GM18870 (cell line): ENCODE results near the gene RPS19.
A peak's percentile ranks its signal among the peaks of the same experiment; 100 is the strongest.
"Not testable (repeated sequence)": the region's sequence is repeated elsewhere in the genome, so short reads cannot be mapped to it uniquely, and the experiment has no call there.

Experiments used
- ATAC-seq: cut with Tn5 transposase; IDR thresholded peaks from one replicate; pipeline ENCODE4 v1.9.1; 2021; ENCODE audit warnings: moderate library complexity; ENCODE audit not compliant: unreplicated experiment

Gene RPS19

DNA sequence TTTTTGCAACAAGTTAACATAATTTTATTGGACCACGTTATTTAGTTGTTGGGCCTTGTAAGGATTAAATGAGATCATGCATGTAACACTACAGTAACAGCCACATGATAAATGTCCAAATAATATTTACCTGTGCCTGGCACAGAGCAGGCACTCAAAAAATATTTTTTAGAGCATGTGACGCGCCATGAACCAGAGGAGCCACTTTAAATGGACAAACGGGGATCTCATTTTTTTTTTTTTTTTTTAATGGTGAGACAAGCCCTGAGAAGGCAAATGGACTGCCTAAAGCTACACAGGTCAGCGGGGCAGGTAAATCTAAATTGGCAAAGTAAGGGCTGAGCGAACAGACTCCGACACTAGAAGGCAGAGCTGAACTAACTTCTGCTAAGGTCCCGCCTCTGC is 840 bp upstream of the RPS19 start:
- ATAC-seq: no peak

DNA sequence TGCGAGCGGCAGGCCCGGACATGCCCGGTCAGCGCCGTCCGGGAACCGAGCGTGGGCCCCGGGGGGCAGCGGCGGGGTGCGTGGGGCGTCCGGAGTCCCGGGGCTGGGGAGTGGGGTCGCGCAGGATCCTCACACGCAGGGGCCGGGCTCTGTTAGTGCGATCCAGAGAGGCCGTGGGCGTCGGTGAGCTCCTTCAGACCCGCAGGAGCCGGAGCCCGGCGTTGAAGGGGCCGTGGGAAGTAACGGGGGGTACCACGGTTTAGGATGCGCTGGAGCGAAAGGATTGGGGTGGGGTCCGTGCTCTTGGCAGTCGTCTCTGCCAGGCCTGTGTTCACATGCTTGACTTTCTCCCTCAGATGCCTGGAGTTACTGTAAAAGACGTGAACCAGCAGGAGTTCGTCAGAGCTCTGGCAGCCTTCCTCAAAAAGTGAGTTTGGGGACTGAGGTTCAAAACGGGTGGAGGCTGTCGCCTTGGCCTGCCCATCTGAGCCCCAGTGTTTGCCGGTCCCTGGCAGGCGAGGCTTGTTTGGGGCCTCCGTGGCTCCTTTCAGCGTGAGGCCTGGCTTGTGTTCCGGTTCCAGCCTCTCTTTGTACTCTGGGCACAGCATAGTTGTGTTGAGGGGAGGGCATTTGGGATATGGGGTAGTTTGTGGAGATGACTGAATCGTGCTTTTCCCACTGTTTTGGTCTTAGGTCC is 512 bp downstream of the RPS19 start:
- ATAC-seq: no peak

DNA sequence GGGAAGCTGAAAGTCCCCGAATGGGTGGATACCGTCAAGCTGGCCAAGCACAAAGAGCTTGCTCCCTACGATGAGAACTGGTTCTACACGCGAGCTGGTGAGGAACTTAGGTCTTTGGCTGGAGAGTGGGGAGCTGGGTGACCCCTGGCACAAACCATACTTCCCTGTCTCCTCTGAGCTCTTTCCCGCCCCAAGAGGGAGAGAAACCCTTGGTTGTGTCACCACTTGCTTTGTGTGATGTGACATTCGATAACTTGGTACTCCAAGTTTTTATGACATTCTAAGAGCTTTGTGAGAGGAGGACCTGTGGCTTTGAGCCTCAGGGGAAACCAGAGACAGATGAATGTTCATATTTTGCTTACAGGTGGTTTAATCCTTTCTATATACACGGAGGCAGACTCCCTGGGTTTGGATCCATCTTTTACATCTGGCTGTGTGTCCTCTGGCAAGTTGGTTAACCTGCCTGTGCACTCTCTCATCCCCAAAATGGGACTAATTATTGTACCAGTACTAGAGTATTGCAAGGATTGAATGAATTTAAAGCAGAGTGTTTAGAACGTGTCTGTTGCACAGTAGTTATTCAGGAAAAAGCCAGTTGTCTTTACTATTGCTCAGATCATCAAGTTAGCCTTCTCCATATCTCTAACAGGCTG is 1.2 kb downstream of the RPS19 start:
- ATAC-seq: no peak

DNA sequence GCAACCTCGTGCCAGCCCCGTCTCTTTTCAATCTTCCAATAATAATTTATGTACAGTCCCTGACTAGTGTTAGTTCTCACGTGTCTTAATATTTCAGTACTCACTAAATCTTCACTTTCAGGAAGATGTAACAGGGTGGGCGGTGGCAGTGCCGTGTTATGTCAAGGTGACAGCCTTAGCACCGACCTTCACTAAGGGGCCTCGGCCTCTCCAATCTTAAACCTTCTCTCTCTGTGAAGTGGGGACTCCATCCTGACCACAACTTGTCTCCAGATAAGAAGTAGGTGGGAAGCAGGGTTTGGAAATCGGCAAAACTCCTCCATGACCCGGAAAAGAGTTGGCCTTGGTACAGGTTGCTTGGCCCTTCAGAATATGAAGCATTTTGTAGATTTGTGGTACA is 1.8 kb downstream of the RPS19 start:
- ATAC-seq: no peak

DNA sequence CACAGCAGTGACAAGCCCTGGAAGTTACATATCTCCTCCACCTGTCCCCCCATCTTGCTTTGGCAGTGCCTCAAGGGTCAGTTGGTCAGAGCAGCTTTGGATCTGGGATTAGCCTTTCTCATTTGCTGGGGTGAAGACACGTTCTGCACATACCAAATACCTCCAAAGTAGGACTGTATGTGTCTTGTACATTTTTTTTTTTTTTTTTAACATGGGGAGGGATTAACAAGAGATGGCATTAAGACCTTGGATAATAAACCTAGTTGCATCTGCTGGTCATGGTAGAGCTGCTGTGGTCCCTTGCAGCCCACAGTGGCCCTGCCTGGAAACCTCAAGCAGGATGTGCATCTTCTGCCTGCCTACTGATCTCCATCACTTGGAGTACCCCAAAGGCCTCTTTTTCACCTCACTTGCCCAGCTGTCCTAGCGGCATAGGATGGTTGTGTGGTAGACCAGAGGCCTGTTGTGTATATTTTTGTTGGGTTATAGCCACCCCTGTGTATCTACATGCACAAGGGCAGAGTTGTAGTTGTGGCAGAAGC is 2.5 kb downstream of the RPS19 start:
- no peak for ATAC-seq

DNA sequence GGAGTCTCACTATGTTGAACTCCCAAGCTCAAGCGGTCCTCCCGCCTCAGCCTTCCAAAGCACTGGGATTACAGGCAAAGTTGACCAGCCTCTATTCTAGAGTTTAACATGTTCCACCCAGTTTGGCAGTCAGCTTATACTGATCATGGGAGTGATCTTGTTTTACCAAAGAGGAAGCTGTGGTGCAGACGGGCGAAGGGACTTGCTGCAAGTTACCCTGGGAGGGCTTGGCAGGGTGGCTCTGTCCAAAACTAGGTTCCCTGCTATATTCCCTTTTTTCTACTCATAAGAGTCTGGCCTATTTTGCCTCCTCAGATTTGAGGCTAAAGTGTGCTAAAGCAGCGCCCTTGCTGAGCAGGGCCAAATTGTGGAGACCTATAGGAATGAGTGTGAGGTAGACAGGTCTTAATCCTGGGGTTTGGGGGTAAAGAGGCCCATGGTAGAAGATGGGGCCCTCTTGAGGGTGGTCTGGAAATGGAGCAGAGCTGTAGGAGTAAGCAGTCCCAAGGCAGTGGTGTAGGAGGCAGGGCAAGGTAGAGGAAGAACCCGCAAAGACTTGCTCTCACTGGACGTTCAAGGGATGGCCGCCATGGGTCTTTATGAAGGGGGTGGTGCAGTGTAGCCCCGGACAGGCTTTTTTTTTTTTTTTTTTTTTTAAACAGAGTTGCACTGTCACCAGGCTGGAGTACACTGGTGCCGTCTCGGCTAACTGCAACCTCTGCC is 3.3 kb downstream of the RPS19 start:
- no peak for ATAC-seq

DNA sequence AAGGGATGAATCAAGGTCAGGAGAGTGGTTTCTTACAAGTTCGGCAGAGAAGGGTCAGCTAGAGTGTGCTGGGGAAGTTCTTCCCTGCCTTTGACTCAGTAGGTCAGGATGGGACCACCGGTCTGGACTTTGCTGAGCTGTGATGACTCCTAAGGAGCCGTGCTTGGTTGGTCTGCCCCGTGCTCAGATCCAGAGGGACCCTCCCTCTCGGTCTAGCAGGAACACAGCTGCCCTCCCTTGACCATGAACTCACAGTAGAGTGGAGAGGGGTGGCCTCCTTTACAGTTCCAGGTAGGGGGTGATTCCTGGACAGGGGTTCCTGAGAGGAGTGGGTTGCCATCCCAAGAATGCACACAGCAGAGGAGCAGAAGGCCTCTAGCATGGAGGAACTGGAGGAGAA is 4.3 kb downstream of the RPS19 start:
- ATAC-seq: no peak

DNA sequence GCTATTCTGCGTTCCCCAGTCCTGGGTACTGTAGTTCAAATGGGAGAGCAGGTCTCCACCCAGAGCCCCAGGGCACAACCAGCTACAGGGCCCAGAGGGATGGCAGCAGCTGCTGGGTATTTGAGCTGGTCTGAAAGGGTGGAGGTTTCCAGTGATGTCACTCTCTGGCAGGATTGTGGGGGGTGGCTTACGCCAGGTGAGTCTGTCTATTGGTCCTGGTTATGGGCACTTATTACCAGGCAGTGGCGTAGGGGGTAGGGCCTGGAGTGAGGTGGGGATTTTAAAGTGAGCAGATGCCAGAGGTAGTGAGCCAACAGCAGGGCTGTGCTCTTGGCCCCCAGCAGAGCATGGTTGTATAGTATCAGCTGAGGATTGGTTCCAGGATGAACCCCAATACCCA is 6.2 kb downstream of the RPS19 start:
- no peak for ATAC-seq

DNA sequence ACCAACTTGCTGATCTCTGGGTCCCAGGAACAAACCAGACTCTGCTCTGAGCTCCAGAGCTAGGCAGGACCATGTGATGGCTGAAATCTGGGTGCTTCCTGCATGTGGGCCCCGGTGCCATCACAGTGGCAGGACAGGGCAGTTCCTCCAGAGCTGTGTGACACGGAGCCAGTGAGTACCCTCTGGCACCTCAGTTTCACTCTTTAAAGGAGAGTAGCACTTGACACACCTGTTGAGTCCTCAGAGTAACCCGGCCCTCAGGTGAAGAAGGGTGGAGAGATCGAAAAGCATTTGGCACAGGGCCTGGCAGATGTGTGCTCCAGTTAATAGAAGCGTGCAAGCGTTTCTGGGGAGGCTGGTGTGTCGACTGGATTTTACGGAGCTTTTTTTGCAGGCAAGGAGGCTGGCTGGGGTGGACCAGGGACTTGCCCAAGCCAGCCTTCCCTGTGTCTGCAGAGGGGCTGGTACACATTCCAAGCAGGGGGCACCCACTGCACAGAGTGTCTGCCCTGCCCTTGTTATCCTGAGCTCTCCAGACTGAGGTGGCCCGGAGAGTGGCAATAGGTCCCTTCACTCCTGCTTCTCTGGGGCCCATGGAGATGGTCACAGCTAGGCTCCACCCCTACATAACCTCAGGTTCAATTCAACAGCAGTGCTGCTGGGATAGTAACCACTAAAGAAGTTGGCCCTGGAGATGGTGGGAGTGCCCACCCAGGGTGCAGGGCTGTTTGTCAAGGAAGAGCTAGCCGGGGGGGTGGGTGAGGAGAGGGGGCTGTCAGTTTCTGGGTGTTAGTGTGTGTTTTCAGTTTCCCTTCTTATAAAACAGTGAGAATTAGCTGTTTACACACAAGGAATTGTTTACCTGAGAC is 8.3 kb downstream of the RPS19 start:
- no peak for ATAC-seq

DNA sequence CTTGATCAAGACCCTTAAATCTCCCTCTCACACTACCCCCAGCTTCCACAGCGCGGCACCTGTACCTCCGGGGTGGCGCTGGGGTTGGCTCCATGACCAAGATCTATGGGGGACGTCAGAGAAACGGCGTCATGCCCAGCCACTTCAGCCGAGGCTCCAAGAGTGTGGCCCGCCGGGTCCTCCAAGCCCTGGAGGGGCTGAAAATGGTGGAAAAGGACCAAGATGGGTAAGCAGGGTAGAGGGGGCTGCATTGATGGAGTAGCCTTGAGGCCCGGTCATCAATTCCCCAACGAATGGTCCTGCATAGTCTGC is 8.9 kb downstream of the RPS19 start:
- no peak for ATAC-seq

DNA sequence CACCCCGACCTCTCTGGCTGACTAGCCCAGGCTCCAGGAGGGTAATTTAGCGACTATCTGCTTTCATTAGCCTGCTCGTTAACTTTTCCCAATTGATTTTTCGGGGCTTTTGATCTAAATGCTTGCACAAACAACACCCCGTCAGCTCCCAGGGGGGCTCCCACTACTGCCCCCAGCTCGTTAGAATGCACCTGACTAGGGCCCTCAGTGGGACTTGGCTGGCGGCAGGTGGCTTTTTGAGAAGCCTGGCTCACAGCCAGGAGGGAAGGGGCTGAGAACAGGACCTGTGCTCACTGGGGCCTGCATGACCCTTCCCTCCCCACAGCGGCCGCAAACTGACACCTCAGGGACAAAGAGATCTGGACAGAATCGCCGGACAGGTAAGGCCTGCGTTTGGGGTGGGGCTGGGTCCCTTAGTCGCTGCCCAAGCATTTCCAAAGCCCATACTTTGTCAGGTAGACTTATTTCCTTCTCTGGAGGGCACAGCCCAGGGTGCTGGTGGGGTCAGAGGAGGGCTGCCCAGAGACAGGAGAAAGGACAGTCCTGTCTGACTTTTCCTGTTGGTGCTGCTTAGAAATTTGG is 9.4 kb downstream of the RPS19 start:
- no peak for ATAC-seq

DNA sequence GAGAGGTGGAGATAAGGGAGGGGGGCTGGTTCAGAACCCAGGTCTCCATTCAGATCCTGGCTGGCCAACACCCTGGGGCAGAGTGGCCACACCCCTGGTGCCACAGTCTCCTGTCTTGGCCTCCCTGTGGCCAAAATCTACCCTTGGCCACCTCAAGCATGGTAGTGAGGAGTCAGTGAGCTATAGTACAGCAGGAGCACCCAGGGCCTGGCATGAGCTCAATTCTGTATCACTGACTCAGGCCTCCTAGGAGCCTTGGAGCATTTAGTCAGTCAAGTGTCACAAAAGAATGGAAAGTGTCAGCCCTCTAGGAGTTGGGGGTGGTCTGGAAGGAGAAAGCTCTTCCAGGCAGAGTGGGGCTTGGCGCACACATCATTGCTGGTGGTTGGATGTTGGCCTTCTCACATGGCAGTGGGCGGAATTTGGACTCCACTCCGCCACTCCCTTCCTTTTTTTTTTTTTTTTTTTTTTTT is 10.4 kb downstream of the RPS19 start:
- ATAC-seq: no peak

DNA sequence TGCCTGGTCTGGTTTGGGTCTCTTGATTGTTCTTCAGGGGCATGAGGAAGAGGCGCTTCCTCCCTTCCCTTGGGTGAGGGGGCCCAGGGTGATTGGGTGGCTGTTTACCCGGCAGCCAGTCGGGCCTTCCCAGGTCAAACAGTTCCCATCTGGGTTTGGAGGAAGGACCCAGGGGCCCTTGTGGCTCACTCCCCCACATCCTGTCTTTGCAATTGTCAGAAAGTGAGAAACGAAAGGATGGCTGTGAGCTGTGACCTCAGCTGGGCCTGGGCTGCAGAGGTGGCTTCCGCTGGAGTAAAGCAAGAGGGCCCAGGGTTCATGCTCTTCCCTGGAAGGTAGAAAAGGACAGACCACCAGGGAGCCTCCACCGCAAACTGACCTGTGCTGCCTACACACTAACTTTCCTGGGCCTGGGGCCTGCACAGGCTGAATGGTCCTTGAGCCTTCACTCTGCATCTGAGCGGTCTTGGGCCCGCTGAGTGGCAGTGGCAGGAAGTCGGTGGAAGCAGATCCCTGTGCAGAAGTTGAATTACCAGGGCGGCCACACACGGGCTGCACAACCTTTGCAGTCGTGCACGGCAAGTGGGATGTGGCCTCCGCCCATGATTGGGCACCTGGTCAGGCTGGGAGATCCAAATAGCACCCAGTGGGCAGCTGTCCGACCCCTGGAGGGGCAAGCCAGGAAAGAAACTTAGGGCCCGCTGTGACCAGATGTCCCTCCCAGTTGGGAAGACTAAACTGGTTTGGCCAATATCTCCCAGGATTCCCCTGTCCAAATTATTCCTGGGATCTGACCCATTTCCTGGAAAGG is 11.7 kb downstream of the RPS19 start:
- ATAC-seq: peak; percentile 33

DNA sequence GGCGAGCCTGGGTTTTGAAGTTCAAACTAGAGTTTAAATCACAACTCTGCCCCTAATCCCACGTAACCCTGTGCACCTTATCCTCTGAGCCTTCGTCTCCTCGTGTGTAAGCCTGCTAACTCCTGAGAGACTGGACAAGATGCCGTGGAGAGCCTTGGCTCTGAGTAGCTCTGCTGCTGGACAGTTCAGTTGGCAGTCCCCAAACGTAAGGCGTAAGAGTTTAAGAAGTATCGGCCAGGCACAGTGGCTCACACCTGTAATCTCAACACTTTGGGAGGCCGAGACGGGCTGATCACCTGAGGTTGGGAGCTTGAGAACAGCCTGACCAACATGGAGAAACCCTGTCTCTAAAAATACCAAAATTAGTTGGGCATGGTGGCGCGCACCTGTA is 12.3 kb downstream of the RPS19 start:
- no peak for ATAC-seq

DNA sequence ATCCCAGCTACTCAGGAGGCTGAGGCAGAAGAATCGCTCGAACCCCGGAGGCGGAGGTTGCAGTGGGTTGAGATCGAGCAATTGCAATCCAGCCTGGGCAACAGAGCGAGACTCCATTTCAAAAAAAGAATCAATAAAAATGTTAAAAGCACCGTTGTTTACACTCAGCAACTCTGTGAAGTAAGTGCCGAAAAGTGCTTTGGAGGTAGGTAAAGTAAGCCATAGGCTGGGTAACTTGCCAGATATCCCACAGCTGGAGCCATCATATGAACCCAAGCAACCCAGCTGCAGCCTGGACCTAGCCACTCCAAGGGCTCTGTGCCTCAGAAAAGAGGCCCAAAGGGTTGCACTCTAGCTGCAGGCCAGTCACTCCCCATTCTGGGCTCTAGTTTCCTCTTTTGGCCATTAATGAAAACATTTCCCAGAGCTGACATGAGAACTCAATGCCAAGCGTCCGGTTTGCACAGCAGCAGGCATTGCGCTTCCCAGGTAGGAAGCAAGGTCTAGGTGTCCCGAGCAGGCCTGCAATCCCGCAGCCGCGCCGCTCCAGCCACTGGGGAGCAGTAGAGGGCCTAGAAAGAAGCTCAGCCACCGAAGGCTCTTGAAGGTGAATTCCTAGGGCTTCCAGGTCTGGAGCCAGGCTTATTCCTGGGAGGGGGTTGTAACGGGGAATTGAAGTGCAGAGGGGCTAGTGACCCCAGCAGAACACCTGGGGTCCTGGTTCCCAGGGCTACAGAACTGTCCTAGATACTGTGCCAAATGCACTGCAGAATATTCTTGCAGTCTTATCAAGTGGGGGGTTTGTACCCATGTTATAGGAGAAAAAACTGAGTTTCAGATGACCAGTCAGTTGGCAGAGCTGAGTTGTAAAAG is 13.0 kb downstream of the RPS19 start:
- no peak for ATAC-seq

DNA sequence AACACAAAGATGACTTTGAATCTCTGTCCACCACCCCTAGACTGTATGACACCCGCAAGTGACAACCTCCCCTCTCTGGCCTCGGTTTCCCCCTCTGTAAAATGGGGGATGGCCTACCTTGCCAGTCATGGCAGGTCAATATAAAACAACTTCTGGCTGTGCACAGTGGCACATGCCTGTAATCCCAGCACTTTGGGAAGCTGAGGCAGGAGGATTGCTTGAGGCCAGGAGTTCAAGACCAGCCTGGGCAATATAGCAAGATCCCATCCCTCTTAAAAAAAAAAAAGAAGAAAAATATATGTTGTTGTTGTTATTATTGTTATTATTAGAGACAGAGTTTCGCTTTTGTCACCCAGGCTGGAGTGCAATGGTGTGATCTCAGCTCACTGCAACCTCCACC is 15.9 kb downstream of the RPS19 start:
- ATAC-seq: not testable (repeated sequence)

DNA sequence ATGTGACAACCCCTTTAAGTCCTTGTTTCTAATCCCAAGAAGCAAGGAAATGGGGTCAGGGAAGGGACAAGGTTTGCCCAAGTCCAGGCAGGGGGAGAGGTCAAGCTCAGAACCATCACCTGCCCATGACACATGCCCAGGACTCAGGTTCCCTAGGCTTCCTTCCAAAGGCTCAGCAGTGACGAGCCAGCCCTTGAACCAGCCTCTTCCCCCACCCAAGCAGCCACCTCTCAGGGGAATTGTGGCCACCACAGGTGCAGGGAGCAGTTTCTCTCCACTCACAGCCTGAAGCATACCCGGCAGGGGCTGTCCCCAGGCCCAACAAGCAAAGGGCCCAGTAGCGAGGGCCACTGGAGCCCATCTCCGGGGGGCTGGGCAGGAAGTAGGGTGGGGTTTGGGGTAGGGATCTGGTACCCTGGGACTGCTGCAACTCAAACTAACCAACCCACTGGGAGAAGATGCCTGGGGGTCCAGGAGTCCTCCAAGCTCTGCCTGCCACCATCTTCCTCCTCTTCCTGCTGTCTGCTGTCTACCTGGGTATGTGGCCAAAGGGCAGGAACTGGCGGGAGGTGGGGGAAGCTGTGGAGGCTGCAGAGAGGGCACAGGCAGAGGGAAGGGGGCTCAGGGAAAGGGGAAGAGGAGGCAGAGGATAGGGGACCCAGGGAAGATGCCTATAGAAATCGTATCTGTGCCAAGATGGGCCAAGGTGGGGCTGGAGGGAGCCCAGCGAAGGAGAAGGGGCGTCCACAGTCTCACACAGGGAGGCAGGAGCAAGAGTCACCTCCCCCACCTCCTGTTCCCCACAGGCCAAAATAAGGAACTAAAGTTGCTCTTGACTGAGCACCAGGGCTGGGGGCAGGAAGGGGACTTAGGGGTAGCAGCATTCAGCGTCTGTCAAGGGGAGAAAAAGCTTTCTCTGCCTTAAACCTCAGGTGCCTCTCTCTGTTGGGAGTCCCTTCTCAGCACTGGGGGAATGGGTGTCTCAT is 17.1 kb downstream of the RPS19 start, which contains the start of gene CD79A:
Gene CD79A, plus strand, starts transcription at position 433 of the 986 bp plus-strand sequence. Its CDS starts 26 bp downstream, at position 459.
- ATAC-seq: peak; percentile 46
